K562 (cell line): ENCODE measurements around the gene MAGI2.

Experiments
- ADNP ChIP-seq: fragments of 200-800 bp; sonication (Bioruptor generic); IDR thresholded peaks from 2 replicates; pipeline ENCODE4 v1.6.1; 2016; ENCODE audit warnings: missing genetic modification characterization, missing compliant biosample characterization
- CEBPB ChIP-seq: fragments of 450-650 bp; IDR thresholded peaks from 2 replicates; pipeline ENCODE4 v1.6.1; 2016; ENCODE audit warnings: missing genetic modification characterization, missing compliant biosample characterization
- FIP1L1 ChIP-seq: fragments of 200-400 bp; formaldehyde crosslinking; IDR thresholded peaks from 2 replicates; pipeline ENCODE4 v1.6.1; 2018; ENCODE audit warnings: mild to moderate bottlenecking, low read depth, low read length; ENCODE audit not compliant: poor library complexity, severe bottlenecking
- RFX5 ChIP-seq: IDR thresholded peaks from 2 replicates; pipeline ENCODE4 v1.6.1; 2011; ENCODE audit warnings: low read depth, mild to moderate bottlenecking, improper control_type of control experiment, low read length
- ZNF830 ChIP-seq: fragments of 250-450 bp; sonication (Bioruptor Pico); IDR thresholded peaks from 2 replicates; pipeline ENCODE4 v1.5.0; 2021; ENCODE audit warnings: mild to moderate bottlenecking
- TF ChIP-seq, protein P1 (sequence below): sonication (generic); formaldehyde crosslinking; IDR thresholded peaks from 2 replicates; pipeline ENCODE4 v1.8.1; 2023; ENCODE audit warnings: mild to moderate bottlenecking, missing genetic modification reagents
- TF ChIP-seq, protein P2 (sequence below), 3 experiments: IDR thresholded peaks in 2 of 3; conservative IDR thresholded peaks in 1 of 3; 2 replicates each; pipeline ENCODE4 v1.5.1; 2011 to 2012; ENCODE audit warnings: low read length in 3 of 3, mild to moderate bottlenecking in 3 of 3, control low read depth in 2 of 3, improper control_type of control experiment in 1 of 3, inconsistent platforms in 1 of 3, low read depth in 1 of 3, mixed read lengths in 1 of 3, moderate library complexity in 1 of 3; ENCODE audit not compliant: insufficient read depth in 2 of 3
- TF ChIP-seq, protein P3 (sequence below): sonication (generic); formaldehyde crosslinking; IDR thresholded peaks from 2 replicates; pipeline ENCODE4 v1.8.0; 2022; ENCODE audit warnings: mild to moderate bottlenecking, missing genetic modification reagents

DNA sequence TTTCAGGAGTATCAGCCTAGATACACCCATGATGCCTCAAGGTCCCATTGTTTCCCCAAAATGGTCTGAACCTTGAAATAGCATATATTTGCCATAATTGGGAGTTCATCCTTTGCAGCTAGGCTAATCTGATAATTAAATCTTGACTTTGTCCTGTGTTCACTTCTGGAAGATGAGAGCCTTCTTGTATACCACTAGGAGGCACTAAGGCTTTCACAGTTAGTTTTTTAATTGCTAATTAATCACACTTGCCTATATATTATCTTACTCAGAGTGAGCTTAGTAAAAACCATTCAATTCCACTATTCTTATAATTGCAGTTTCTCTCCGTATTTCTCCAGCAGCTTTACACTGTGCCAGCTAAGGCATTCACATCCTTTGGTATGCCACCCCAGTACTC is 48.7 kb upstream of the MAGI2 start:
- TF ChIP-seq FIP1L1 (no peak), ZNF830 (CRISPR knock-in tag) (no peak), ADNP (tag) (no peak), RFX5 (no peak), CEBPB (tag) (no peak)
- TF ChIP-seq, protein P1, sequence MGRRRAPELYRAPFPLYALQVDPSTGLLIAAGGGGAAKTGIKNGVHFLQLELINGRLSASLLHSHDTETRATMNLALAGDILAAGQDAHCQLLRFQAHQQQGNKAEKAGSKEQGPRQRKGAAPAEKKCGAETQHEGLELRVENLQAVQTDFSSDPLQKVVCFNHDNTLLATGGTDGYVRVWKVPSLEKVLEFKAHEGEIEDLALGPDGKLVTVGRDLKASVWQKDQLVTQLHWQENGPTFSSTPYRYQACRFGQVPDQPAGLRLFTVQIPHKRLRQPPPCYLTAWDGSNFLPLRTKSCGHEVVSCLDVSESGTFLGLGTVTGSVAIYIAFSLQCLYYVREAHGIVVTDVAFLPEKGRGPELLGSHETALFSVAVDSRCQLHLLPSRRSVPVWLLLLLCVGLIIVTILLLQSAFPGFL (CRISPR knock-in tag) = no peak
- TF ChIP-seq, protein P2, sequence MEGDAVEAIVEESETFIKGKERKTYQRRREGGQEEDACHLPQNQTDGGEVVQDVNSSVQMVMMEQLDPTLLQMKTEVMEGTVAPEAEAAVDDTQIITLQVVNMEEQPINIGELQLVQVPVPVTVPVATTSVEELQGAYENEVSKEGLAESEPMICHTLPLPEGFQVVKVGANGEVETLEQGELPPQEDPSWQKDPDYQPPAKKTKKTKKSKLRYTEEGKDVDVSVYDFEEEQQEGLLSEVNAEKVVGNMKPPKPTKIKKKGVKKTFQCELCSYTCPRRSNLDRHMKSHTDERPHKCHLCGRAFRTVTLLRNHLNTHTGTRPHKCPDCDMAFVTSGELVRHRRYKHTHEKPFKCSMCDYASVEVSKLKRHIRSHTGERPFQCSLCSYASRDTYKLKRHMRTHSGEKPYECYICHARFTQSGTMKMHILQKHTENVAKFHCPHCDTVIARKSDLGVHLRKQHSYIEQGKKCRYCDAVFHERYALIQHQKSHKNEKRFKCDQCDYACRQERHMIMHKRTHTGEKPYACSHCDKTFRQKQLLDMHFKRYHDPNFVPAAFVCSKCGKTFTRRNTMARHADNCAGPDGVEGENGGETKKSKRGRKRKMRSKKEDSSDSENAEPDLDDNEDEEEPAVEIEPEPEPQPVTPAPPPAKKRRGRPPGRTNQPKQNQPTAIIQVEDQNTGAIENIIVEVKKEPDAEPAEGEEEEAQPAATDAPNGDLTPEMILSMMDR (IDR thresholded peaks at IDR 0.05 in 2 of 3, conservative IDR thresholded peaks at IDR 0.05 in 1 of 3; ENCODE audit: insufficient read depth in 2 of 3, low read depth in 1 of 3, low read length in 3 of 3) = no peak
- TF ChIP-seq, protein P3, sequence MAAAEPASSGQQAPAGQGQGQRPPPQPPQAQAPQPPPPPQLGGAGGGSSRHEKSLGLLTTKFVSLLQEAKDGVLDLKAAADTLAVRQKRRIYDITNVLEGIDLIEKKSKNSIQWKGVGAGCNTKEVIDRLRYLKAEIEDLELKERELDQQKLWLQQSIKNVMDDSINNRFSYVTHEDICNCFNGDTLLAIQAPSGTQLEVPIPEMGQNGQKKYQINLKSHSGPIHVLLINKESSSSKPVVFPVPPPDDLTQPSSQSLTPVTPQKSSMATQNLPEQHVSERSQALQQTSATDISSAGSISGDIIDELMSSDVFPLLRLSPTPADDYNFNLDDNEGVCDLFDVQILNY = no peak
